Ectodermal cell (in vitro differentiated cells): ENCODE measurements around the gene ERFE.

Experiments used
- H3K27ac ChIP-seq: 2 replicates; pipeline ENCODE4 v1.7.0; 2013; ENCODE audit warnings: mild to moderate bottlenecking, low read depth, low read length; ENCODE audit not compliant: insufficient read depth, poor library complexity, severe bottlenecking
- H3K27me3 ChIP-seq: 2 replicates; pipeline ENCODE4 v1.7.0; 2013; ENCODE audit warnings: mild to moderate bottlenecking, low read length; ENCODE audit not compliant: insufficient read depth, control insufficient read depth, poor library complexity, severe bottlenecking
- H3K36me3 ChIP-seq: one replicate; pipeline ENCODE4 v1.7.0; 2013; ENCODE audit warnings: low read length; ENCODE audit not compliant: control insufficient read depth, insufficient read depth
- H3K4me1 ChIP-seq: one replicate; pipeline ENCODE4 v1.7.0; 2013; ENCODE audit warnings: low read length; ENCODE audit not compliant: control insufficient read depth, insufficient read depth
- H3K4me3 ChIP-seq: 2 replicates; pipeline ENCODE4 v1.7.0; 2013; ENCODE audit warnings: low read depth, low read length, control low read depth; ENCODE audit not compliant: insufficient read depth
- H3K9me3 ChIP-seq: 2 replicates; pipeline ENCODE4 v1.7.0; 2013; ENCODE audit warnings: mild to moderate bottlenecking, low read length, moderate library complexity; ENCODE audit not compliant: control insufficient read depth
- WGBS, 2 experiments: methylation state at CpG; one replicate each; pipeline ENCODE4 v1.1.7; 2013; ENCODE audit warnings: missing lambda C conversion rate in 2 of 2; 5-methylcytosine and 5-hydroxymethylcytosine counted together

The ERFE gene

DNA sequence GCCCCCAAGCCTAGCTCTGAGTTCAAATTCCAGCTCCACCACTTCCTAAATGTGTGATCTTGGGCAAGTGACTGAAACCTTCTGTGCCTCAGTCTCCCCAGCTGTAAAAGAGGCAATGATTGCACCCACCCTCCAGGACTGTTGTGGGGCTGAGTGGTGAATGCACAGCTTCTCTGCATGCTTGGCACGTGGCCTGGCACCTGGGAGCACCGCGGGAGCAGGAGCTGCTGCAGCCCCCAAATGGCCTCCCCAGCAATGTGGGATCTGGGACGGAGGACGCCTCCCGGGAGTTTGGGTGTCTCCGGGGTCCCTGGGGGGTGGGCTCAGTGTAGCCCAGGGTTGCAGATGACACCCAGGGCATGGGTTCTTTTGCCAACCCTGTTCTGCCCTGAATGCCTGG lies 18.7 kb upstream of the ERFE start:
- Histone ChIP-seq H3K36me3 (no peaks in the 10 kb centered on the region), H3K4me3 (no peak overlapping the region), H3K4me1 (peaks cover 6% of the 10 kb centered on the region), H3K27ac (no peak overlapping the region), H3K9me3 (no peaks in the 10 kb centered on the region), H3K27me3 (no peaks in the 10 kb centered on the region)
- WGBS, 2 experiments = 94 to 95% methylated on average over 7 of the region's 7 CpGs

DNA sequence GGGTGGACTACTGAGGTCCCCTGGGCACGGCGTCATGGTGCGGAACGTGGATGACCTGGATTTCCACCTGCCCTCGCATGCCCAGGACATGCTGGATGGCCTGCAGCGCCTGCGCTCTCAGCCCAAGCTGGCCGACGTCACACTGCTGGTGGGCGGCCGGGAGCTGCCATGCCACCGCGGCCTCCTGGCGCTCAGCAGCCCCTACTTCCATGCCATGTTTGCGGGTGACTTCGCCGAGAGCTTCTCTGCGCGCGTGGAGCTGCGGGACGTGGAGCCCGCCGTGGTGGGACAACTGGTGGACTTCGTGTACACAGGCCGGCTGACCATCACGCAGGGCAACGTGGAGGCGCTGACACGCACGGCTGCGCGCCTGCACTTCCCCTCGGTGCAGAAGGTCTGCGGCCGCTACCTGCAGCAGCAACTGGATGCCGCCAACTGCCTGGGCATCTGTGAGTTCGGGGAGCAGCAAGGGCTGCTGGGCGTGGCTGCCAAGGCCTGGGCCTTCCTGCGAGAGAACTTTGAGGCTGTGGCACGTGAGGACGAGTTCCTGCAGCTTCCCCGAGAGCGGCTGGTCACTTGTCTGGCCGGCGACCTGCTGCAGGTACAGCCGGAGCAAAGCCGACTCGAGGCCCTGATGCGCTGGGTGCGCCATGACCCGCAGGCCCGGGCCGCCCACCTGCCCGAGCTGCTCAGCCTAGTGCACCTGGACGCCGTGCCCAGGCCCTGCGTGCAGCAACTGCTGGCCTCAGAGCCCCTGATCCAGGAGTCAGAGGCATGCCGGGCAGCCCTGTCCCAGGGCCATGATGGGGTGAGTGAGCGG lies 17.8 kb upstream of the ERFE start:
- Histone ChIP-seq H3K27me3 (no peaks in the 10 kb centered on the region), H3K4me1 (peaks cover 6% of the 10 kb centered on the region), H3K9me3 (no peaks in the 10 kb centered on the region), H3K27ac (no peak overlapping the region), H3K4me3 (no peak overlapping the region), H3K36me3 (no peaks in the 10 kb centered on the region)
- 94 to 95% methylated on average over 60 of the region's 60 CpGs for WGBS, 2 experiments

DNA sequence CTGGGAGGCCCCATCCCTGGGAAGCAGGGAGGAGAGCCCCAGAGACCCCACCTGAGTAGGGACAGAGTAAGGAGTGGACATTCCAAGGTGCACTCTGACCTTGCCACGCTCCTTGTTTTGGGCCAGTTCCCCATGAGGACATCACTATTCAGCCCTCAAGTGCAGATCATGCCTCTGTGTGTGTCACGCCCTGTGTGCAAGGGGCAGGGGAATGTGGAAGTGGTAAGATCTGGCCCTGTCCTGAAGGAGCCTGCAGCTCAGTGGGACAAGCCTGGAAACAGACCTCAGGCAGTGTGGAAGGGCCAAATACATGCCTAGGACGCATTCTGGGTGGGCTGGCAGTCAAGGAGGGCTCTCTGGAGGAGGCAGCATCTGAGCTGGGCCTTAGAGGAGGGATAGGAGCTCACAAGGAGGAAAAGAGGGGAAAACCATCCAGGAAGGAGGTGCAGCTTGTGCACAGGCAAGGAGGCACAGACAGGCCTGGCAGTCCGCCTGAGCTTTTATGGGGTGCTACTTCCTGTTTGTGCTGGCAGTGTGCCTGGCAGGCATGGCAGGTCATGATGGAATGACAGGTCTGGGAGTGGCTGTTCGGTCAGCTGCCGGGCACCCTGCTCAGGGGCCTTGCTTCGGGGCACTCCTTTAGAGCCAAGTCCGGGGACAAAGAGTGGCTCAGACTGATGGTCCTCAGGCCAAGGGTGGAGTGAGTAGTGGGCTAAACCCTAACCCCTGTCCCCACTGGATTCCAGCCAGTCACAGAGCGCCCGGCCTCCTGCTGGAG lies 17.0 kb upstream of the ERFE start:
- Histone ChIP-seq H3K36me3 (no peaks in the 10 kb centered on the region), H3K27me3 (no peaks in the 10 kb centered on the region), H3K4me1 (peaks cover 6% of the 10 kb centered on the region), H3K4me3 (no peak overlapping the region), H3K27ac (no peak overlapping the region), H3K9me3 (no peaks in the 10 kb centered on the region)
- 91 to 93% methylated on average over 10 of the region's 10 CpGs for WGBS, 2 experiments

- 88 to 91% methylated on average over 30 of the region's 30 CpGs for WGBS, 2 experiments
- Histone ChIP-seq H3K27ac (no peak overlapping the region), H3K36me3 (no peaks in the 10 kb centered on the region), H3K4me3 (no peak overlapping the region), H3K27me3 (no peaks in the 10 kb centered on the region), H3K9me3 (no peaks in the 10 kb centered on the region), H3K4me1 (peaks cover 6% of the 10 kb centered on the region)
Measured at GRCh38 chr2:238142382-238143205, 16.2 kb upstream of the ERFE start.

- Histone ChIP-seq H3K27me3 (no peaks in the 10 kb centered on the region), H3K36me3 (no peaks in the 10 kb centered on the region), H3K4me1 (peaks cover 3% of the 10 kb centered on the region), H3K27ac (no peak overlapping the region), H3K4me3 (no peak overlapping the region), H3K9me3 (no peaks in the 10 kb centered on the region)
- WGBS, 2 experiments = 92 to 93% methylated on average over 20 of the region's 20 CpGs
Measured at GRCh38 chr2:238143239-238143951, 15.4 kb upstream of the ERFE start.

GRCh38 chr2:238144262-238144661 lies 14.5 kb upstream of the ERFE start:
- Histone ChIP-seq H3K4me1 (no peaks in the 10 kb centered on the region), H3K4me3 (no peak overlapping the region), H3K9me3 (no peaks in the 10 kb centered on the region), H3K27me3 (no peaks in the 10 kb centered on the region), H3K36me3 (no peaks in the 10 kb centered on the region), H3K27ac (no peak overlapping the region)
- 90 to 93% methylated on average over 5 of the region's 5 CpGs for WGBS, 2 experiments

DNA sequence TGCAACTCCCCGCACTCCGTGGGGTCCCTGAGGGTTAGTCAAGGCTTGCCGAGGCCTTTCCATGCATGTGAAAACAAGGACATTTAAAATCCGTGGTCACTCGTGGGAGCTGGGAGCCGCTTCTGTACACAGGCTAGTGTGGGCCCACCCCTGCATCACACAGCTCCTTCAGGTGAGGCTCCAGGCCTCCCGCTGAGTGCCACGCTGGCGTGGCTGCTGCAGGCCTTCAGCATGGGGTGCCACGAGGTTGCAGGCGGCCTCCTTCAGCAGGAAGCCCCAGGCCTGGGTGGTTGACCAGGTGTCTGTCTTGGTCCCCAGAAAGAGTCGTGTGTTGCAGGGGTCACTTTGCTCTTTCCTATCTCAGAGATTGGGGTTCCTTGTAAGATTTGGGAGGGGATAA lies 13.7 kb upstream of the ERFE start:
- H3K4me3 ChIP-seq = no peak overlapping the region
- 85 to 87% methylated on average over 12 of the region's 12 CpGs for WGBS, 2 experiments
- no peaks in the 10 kb centered on the region for H3K36me3 ChIP-seq
- no peaks in the 10 kb centered on the region for H3K4me1 ChIP-seq
- no peak overlapping the region for H3K27ac ChIP-seq
- H3K9me3 ChIP-seq = no peaks in the 10 kb centered on the region
- no peaks in the 10 kb centered on the region for H3K27me3 ChIP-seq

DNA sequence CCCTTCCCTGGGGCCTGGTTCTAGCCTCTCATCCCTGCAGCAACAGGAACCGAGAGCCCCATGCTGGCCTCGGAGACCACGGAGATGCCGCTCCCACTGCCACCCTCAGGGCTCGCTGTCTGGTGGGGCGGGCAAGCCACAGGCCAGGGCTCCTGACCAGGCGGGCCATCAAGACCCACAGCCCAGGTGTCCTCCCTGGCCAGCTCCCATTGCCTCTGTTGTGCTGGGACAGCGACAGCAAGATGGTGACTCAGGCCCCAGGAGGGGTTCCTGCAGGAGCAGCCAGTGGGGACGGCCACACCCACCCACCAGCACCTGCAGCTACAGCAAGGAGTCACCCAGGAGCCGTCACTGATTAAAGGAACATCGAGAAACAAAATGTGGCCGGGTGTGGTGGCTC lies 12.9 kb upstream of the ERFE start:
- no peaks in the 10 kb centered on the region for H3K36me3 ChIP-seq
- no peaks in the 10 kb centered on the region for H3K9me3 ChIP-seq
- H3K4me1 ChIP-seq = no peaks in the 10 kb centered on the region
- H3K27me3 ChIP-seq = no peaks in the 10 kb centered on the region
- H3K27ac ChIP-seq = no peak overlapping the region
- WGBS, 2 experiments = 85 to 86% methylated on average over 12 of the region's 12 CpGs
- no peak overlapping the region for H3K4me3 ChIP-seq

GRCh38 chr2:238146884-238147544 lies 11.8 kb upstream of the ERFE start:
- Histone ChIP-seq H3K27me3 (no peaks in the 10 kb centered on the region), H3K9me3 (no peaks in the 10 kb centered on the region), H3K36me3 (no peaks in the 10 kb centered on the region), H3K4me1 (peaks cover 10% of the 10 kb centered on the region), H3K27ac (no peak overlapping the region), H3K4me3 (no peak overlapping the region)
- WGBS, 2 experiments = 92 to 95% methylated on average over 13 of the region's 13 CpGs
